ENCODE results near the gene SPIB.
A peak's percentile ranks its signal among the peaks of the same experiment; 100 is the strongest.
"Not testable (repeated sequence)": the region's sequence is repeated elsewhere in the genome, so short reads cannot be mapped to it uniquely, and the experiment has no call there.

Gene SPIB

DNA sequence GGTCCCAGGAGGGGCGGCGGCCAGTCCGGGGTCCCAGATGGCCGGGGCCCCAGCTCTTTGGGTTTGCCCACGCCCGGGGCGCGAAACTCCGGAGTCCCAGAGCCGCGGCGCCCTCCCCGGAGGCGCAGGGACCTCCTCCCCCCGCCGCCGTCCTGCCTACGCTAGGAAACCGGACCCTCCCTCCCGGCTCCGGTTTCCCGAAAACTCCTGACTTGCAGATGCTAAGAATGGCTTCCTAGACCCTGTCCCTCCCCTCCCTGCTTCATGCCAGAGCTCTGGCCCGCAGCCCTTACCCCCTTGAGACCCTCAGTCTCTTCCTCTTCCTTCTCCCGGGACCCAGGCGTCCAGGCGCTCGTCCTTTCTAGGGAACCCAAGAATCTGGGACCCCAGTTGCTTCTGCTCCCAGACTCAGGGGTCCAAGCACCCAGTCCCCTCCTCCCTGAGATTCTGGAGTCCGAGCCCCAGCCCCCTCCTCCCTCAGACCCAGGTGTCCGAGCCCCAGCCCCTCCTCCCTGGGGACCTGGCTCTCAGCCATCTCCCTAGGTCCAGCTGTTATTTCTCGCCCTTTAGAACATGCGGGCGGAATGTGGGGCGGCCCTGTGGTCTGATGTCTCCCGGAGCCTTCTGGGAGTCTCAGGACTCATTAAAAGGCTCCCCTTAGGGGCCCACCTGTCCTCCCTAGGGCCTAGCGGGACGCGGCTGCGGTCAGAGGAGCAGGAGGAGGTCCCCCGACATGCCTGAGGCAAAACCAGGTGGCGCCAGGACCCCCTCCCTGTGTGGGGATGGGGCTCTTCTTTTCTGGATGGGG is 13.7 kb downstream of the SPIB start, which contains the start of gene MYBPC2:
MYBPC2 (plus strand) TSS at position 672 of the 808 bp plus-strand sequence; CDS start at position 734, 62 bp downstream.
- TF ChIP-seq, protein P1, sequence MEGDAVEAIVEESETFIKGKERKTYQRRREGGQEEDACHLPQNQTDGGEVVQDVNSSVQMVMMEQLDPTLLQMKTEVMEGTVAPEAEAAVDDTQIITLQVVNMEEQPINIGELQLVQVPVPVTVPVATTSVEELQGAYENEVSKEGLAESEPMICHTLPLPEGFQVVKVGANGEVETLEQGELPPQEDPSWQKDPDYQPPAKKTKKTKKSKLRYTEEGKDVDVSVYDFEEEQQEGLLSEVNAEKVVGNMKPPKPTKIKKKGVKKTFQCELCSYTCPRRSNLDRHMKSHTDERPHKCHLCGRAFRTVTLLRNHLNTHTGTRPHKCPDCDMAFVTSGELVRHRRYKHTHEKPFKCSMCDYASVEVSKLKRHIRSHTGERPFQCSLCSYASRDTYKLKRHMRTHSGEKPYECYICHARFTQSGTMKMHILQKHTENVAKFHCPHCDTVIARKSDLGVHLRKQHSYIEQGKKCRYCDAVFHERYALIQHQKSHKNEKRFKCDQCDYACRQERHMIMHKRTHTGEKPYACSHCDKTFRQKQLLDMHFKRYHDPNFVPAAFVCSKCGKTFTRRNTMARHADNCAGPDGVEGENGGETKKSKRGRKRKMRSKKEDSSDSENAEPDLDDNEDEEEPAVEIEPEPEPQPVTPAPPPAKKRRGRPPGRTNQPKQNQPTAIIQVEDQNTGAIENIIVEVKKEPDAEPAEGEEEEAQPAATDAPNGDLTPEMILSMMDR (IDR thresholded peaks at IDR 0.05; ENCODE audit: control insufficient read depth, insufficient read depth, low read depth, low read length, missing control alignments), result no peak
- H3K4me3 ChIP-seq (ENCODE audit: control insufficient read depth, low read depth, low read length), result peak within 1 kb of the TSS; percentile 53
- DNase-seq (ENCODE audit: low read depth), result no peak

DNA sequence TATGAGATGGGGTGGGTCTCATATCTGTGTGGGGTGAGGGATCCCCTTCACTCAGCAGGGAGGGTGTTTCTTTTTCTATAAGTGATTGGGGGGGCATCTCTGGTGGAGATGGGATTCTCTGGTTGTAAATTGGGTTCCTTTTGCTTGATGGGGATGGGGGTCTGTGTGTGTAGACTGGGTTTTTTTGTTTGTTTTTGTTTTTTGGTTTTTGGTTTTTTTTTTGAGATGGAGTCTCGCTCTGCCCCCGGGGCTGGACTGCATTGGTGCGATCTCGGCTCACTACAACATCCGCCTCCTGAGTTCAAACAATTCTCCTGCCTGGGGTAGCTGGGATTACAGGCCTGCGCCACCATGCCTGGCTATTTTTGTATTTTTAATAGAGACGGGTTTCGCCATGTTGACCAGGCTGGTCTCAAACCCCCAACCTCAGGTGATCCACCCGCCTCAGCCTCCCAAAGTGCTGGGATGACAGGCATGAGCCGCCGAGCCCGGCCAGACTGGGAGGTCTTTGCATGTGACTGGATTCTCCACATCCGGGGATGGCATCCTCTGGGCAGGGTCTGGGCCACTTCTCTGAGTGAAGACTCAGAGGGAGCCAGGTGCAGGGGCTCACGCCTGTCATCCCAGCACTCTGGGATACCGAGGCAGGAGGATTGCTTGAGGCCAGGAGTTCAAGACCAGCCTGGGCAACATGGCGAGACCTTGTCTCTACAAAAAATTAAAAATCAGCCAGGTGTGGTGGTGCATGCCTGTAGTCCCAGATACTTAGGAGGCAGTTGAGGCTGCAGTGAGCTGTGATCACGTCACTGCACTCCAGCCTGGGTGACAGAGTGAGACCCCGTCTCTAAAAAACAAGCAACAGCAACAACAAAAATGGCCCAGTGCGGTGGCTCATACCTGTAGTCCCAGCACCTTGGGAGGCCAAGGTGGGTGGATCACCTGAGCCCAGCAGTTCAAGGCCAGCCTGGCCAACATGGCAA is 14.8 kb downstream of the SPIB start:
- H3K4me3 ChIP-seq (ENCODE audit: control insufficient read depth, low read depth, low read length), result no peak overlapping the region
- DNase-seq (ENCODE audit: low read depth), result no peak
- TF ChIP-seq, protein P1 (IDR thresholded peaks at IDR 0.05; ENCODE audit: control insufficient read depth, insufficient read depth, low read depth, low read length, missing control alignments), result no peak

DNA sequence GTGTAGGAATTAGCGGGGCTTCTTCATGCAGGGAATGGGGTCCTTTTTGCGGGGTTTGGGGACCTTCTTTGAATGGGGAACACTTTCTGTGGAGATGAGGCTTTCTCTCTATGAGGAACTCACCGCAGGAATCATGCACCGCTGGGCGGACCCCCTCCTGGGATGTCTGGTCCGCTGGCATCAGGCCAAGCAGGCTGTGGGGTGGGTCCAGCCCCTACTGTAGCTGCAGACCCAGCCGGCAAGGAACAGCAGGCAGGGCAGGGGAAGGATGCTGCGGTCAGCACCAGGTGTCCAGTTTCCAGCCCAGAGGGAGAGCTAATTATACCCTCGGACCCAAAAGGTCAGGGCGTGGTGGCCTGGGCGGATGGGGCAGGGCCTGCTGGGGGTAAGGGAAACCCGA is 15.8 kb downstream of the SPIB start:
- TF ChIP-seq, protein P1 (IDR thresholded peaks at IDR 0.05; ENCODE audit: control insufficient read depth, insufficient read depth, low read depth, low read length, missing control alignments), result no peak
- no peak overlapping the region for H3K4me3 ChIP-seq (ENCODE audit: control insufficient read depth, low read depth, low read length)
- no peak for DNase-seq (ENCODE audit: low read depth)

DNA sequence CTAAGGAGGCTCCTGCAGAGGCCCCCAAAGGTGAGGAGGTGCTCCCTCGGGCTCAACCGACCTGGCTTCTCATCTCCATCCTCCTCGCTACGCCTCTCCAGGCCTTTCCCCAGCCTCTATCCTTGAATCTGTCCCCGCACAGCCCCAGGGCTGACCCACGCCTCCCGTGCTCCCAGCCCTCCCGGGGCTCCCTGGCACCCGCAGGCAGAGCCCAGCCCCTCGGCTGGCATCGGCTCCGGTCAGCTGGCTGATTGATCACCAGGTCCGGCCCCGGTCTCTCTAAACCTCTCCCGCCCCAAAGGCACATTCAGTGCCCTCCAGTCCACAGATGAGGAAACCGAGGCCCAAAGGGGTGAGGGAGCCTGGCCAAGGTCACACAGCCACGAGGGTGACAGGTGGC is 16.5 kb downstream of the SPIB start:
- TF ChIP-seq, protein P1 (IDR thresholded peaks at IDR 0.05; ENCODE audit: control insufficient read depth, insufficient read depth, low read depth, low read length, missing control alignments), result no peak
- no peak for DNase-seq (ENCODE audit: low read depth)
- no peak overlapping the region for H3K4me3 ChIP-seq (ENCODE audit: control insufficient read depth, low read depth, low read length)

DNA sequence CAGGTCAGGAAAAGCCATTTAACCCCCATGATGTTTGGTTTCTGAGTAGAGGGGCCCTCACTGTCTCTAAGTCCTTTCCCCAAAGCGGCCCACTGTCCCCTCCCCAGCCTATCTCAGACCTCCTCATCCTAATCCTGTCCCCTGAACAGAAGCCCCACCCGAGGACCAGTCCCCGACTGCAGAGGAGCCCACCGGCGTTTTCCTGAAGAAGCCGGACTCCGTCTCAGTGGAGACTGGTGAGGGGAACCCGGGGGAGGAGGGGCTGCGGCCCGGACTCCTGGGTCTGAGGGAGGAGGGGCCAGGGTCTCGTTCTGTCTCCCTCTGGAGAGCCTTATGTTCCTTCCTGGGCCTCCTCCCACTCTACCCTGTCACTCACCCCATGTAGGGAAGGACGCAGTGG is 16.9 kb downstream of the SPIB start:
- no peak overlapping the region for H3K4me3 ChIP-seq (ENCODE audit: control insufficient read depth, low read depth, low read length)
- TF ChIP-seq, protein P1 (IDR thresholded peaks at IDR 0.05; ENCODE audit: control insufficient read depth, insufficient read depth, low read depth, low read length, missing control alignments), result no peak
- DNase-seq (ENCODE audit: low read depth), result no peak

DNA sequence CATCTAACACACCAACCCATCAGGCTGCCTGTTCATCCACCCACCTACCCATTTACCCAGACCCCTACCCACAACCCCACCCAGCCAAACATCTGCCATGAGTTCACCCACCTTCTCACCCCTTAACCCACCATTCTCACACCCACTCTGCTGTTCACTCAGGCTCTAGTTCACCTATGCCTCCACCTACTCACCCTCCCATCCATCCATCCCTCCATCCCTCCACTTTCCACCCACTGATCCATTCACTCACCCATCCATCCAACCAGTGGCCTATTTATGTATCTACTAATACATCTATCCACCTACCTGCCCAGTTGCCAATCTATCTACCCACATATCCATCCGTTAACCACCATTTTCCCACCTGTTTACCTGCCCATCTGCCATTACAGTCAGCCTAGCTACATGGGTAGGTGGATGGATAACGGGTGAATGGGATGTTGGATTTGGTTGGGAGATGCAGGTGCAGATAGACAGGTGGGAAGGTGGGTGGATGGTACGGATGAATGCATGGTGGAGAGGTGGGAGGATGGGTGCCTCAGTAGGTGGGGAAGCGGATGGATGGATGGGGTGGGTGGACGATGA is 19.2 kb downstream of the SPIB start:
- H3K4me3 ChIP-seq (ENCODE audit: control insufficient read depth, low read depth, low read length), result no peak overlapping the region
- TF ChIP-seq, protein P1 (IDR thresholded peaks at IDR 0.05; ENCODE audit: control insufficient read depth, insufficient read depth, low read depth, low read length, missing control alignments), result no peak
- DNase-seq (ENCODE audit: low read depth), result no peak

DNA sequence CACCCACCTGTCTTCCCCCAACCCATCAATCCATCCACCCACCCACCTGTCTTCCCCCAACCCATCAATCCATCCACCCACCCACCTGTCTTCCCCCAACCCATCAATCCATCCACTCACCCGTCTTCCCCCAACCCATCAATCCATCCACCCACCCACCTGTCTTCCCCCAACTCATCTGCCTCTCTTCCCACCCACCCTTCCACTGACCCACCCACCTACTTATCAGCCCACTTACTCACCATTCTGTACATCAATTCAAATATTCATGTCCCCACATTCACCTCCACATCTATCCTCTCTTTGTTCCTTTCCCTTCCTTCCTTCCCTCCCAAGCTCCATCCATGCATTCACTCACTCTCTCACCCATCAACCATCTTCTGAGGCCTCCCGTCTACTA is 20.4 kb downstream of the SPIB start:
- H3K4me3 ChIP-seq (ENCODE audit: control insufficient read depth, low read depth, low read length); DNase-seq (ENCODE audit: low read depth): not testable (repeated sequence)
